GM21528 (cell line): ENCODE measurements around the gene RNASEH1.

Source experiments
- ATAC-seq: cut with Tn5 transposase; IDR thresholded peaks from one replicate; pipeline ENCODE4 v1.9.1; 2021; ENCODE audit warnings: mild to moderate bottlenecking, moderate library complexity; ENCODE audit not compliant: unreplicated experiment, low FRiP score

Gene RNASEH1

DNA sequence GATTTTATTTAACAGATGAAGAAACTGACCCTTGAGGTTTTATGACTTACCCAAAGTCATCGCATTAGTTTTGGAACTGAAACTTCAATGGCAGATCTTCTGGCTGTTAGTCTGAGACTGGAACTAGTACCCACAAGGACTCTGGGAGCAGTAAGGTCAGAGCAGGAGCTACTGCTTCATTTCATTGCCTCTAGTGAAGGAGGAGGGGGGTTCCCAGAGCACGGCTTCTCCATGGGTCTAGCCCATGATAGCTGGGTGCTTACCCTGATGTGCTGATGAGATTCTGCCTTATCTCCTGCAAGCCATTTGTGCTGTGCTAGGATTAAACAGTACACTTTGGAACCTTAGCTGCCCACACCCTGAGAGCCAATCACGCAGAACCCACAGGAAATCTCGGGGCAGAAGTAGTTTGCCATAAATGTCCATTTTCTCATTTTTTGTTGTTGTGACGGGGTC, 5.4 kb upstream of the RNASEH1 start:
- ATAC-seq: peak; percentile 44

DNA sequence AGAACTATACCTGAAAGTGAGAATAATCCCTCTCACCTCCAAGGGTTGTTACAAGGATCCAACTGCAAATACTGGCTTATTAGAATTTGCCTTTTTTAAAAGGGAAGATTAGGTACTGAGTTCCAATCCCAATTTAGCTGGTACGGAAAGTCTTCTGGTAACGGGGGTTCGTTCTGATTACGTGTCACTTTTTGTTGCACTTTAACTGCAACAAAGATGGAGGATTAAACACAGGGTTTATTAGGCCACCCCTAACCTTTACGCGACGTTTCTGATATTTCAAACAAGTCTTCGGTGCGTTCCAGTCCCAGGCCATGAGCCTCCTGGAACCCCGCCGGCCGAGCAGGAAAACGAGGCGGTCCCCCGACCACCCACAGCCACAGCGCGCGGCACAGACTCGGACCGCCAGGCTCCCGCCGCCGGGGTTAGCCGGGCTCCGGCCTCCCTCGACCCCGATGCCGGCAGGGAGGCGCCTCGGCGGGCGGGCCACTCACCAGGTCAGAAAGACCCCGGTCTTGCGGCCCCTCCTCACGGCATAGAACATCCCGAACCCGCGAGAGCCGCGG, 411 bp downstream of the RNASEH1 start:
- ATAC-seq: peak; percentile 35

DNA sequence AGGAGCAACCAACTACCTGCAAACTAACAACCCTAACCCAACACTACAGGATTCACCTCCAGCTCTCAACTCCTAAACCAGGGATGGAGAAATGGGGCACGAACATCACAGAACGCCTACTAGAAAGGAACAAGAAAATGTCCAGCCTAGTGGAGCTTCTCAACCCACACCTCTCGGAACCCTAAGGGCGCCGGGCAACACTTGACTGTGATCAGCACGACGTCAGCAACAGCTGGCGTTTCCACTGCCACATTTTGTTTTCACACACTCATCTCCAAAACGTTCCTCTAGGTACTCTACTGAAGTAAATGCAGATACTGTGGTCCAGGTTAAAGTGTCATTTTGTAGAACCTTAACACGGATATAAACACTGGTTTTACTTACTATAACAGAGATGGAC, 4.2 kb downstream of the RNASEH1 start:
- no peak for ATAC-seq

DNA sequence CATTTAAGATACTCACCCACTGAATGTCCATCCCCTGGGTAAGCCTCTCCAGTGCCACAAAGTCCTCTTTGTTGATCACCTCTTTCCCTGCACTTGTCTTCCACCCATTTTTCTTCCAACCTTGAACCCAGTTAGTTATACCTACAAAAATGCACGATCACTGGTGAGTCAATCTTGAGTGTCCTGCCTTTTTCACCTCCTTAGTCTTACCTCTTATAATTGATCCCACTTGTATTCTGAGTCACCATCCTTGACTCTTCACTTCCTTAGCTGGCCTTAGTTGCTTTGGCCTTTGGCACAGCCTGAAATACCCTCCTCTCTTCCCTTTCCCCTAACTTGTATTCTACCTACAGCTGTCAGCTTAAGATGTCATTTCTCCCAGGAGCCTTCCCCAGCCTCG, 10.2 kb downstream of the RNASEH1 start:
- no peak for ATAC-seq

DNA sequence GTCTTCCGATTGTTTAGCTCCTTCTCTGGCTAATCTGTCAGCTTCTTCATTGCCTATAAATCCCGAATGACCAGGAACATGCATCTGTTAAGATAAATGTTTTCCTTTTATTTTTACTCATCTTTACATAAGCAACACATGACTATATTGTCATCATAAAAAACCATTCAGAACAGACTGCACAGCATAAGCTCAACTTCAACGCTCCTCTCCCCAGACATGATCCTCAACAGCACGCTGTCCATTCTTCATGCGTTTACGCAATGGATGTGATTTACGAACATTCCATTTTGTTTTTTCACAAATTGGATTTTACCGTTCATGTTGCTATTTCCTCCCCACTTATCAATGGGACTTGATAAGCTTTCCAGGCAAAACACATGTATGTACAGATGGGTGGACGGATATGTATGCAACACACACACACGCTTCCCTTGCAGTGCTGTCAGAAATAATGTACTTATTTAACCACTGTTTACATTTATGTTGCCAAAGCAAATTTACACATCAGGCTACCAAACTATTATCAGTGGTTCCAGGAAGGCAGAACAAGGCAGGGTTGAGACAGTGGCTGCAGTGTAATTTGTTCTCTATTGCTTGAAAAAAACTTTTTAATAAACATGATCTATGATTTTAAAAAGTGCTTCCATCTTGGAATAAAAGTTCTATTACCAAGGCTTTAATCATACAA, 12.2 kb downstream of the RNASEH1 start:
- no peak for ATAC-seq

DNA sequence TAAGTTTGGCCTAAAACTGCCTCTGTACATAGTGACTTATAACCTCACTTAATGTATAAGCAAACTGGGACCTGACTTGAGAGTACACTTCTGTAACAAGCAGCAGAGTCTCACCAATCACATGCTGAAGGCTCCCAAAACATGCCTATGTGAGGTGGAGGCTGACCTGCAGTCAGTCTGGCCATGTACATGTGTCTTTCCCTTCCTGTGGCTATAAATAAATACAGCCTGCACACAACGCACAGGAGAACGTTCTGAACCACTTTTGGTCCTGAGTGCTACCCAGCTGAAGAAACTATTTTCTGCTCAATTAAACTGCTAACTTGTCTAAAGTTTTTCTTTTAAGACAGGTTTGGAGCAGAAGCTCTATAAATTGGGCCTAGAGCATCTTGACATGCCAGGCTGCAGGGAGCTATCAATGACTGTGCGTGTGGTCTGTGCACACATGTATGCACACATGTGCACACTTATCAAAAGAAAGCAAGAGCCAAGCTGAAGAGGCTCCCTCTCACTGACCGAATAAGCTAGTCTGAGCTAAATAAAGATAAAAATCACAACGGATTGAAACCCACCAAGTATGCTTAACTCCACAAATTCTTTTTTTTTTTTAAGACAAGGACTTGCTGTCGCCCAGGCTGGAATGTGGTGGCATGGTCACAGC, 15.0 kb downstream of the RNASEH1 start:
- ATAC-seq: no peak

DNA sequence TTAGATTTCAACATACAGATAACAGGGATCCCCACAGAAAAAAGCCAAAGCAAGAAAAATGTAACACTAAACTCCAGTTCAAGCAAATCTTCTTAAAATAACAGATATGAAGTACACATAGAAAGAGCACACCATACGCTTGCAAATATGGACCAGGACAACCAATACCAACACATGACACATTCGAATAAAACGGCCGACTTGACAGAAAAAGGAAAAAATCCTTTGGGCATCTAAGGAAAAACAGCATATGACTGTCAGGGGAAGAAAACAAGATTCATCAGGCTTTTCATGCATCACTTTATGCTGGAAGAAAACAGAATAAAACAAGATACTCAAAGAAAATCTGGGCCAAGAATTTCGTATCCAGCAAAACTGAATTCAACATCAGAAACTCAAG, 16.0 kb downstream of the RNASEH1 start:
- no peak for ATAC-seq

DNA sequence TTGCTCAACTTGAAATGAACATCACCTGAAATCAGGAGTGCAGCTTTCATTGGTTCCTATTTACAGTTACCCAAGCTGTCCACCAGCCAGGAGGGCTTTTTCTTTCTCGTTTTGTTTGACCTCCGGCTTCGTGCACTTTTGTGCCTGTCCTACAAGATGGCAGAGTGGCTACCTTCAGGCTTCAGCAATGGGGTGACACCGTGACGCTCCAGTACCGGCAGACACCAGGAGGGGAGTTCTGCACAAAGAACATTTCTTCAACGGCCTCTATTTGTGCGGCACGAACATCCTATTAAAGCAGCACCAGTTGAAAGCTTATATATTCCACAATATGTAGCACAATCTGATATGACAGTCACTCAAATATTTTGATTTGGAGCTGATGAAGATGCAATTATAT, 18.3 kb downstream of the RNASEH1 start:
- ATAC-seq: no peak

DNA sequence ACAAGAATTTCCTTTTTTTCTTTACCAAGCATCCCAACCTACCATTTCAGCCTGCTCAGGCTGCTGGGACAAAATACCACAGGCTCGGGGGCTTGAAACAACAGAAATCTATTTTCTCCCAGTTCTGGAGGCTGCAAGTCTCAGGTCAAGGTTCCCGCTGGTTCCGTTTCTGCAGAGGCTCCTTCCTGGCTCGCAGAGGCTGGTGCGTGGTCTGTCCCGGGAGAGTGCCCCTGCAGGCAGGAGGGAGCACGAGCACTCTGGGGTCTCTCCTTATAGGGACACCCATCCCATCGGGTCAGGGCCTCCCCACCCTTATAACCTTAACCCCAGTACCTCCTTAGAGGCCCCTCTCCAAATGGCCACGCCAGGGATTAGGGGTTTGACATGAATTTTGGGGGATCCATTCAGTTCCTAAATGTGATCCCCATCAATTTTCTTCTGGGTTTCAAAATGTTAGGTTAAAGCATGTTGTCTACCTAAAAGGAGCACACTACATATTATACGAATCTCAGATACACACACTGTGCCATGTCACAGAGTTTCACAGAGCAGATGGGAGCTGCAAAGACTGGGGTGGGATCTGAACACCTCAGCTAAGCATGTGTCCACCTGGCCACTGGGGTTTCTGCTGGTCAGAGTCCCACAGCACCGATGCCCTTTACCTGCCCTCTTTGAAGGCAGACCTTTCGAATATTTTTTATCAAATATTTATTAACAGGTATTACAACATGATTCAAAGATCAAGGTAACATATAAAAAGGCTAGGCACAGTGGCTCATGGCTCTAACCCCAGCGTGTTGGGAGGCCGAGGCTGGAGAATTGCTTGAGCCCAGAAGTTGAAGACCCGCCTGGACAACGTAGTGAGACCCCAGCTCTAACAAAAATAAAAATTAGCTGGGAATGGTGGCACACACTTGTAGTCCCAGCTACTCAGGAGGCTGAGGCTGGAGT, 21.2 kb downstream of the RNASEH1 start:
- no peak for ATAC-seq

DNA sequence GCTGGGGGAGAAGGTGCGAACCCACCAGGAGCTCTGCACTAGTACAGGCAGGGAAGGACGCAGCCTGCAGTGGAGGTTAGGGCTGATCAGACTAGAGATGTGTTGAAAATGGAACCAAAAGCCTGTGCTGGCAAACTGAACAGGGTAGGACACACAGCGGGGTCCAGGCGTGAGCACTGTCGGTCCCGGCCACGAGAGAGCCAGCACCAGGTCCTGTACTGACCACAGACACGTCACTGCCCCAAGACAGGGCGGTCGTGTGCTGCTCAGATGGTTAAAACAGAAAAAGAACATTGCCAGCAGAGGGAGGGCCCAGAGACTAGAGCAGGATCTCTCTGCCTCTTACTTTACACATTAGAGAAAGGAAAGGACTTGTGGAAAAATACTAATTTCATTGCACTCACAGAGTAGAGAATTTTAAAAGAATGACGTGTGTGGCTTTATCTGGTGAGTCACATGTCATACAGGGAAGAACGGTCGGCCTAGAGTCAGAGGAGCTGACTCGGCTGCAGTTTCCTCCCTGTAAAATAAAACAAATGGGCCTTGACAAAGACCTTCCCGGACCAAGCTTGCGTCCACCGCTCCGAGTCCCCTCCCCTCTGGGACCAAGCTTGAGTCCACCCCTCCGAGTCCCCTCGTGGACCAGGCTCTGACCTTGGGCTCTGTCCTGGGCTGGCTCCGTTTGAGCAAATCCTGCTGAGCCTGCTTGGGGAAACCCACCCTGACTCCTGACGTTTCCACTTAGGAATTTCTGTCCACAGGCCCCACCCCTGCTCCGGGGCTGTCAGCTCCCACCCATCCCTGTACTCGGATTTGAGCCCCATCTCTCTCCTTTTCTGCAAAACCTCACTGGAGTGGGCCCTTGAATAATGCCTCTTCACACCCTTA, 22.1 kb downstream of the RNASEH1 start:
- ATAC-seq: no peak

DNA sequence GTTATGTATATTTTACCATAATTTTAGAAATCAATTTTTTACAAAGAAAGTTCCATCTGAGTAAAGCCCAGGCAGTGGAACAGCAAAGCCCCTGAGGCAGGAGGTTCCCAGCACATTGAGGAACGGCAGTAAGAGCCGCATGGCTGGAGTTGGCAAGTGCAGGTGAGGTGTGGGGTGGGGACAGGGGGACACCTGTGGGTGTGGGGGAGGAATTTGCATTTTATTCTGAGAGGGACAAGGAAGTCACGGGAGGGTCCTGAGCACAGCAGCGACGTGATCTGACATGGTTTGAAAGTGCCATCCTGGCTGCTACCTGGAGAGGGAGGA, 22.7 kb downstream of the RNASEH1 start:
- ATAC-seq: no peak

DNA sequence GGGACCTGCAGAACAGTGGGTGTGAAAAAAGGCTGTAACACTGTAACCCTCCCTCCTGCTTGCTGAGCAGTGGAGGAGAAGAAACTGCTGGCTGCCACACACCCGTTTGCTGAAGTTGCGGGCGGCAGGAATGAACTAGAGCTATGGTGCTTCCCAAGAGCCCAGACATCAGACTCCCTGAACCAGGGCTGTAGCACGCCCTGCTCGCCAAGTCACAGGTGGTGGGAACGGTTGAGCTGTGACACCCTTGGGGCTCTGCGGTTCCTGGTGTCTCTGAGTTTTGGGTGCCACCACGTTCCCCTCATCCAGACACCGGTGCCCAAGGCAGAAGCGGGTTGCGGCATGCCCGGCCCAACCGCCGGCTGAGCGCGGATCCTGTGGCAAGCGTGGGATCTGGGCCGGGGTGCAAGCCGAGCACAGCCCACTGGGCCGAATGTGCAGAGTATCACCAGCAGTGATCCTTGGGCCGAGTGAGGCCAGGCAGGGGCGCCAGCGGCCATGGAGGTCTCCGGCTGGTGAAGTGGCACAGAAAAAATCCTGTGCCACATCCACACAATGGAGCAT, 23.8 kb downstream of the RNASEH1 start:
- ATAC-seq: no peak

DNA sequence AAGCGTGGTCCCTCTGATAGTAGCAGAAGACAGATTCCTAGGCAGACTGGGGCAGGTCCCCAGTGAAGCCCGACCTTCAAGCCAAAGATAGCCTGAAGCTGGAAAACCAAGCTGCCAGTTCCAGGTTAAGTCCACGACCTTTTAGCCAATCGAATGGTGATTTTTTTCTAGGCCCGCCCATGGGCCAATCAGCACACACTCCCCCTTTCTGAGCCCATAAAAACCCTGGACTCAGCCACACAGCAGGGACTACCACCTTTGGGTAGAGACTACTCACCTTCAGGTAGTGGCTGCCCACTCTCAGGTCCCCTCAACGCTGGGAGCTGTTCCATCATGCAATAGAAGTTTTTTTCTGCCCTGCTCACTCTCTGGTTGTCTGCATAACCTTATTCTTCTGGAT, 24.3 kb downstream of the RNASEH1 start:
- no peak for ATAC-seq

DNA sequence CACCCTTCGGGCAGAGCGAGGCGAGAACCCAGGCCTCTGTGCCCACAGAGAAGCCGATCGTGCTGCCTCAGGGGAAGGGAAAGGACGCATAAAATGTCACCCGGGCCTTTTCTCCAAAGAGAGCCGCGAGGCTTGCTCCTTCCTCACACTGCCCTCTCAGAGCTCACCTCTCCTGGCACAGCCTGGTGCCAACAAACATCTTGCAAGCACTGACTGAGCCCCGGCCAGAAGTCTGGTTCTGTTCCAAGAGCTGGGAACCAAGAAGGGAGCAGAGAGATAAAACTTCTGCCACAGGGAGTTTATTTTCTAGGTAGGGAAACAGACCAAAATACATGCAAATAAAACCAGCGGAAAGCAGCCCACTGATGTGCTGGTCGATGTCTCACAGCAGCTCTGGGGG, 25.2 kb downstream of the RNASEH1 start:
- ATAC-seq: no peak

DNA sequence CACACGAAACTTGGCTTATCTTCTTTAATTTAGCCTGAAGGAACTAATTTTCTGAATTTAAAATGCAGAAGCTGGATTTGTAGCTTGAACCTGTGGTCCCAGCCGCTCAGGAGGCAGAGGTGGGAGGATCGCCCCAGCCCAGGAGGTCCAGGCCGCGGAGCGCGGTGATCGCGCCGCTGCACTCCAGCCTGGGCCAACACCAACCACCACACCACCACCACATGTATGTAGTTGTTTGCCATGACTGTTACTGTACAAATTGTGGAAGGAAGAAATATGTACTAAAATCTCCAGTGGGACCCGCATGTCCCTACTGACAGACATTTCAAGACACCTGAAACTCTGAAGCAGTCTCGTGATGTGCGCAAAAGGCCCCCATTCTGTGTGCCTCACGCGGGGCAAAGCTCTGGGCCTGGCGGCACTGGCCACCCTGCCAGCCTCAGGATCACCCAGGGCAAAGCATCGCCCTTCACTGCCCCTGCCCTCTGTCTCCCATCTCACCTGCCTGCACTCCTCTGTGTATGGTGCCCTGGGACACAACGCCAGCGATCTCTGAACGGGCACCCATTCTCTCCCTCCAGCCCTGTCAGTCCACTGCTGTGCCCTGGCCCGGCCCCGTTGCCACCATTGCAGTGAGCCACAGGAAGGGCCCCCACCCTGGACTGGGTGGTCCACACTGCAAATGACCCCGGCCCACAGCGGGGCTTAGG, 28.7 kb downstream of the RNASEH1 start:
- ATAC-seq: no peak

DNA sequence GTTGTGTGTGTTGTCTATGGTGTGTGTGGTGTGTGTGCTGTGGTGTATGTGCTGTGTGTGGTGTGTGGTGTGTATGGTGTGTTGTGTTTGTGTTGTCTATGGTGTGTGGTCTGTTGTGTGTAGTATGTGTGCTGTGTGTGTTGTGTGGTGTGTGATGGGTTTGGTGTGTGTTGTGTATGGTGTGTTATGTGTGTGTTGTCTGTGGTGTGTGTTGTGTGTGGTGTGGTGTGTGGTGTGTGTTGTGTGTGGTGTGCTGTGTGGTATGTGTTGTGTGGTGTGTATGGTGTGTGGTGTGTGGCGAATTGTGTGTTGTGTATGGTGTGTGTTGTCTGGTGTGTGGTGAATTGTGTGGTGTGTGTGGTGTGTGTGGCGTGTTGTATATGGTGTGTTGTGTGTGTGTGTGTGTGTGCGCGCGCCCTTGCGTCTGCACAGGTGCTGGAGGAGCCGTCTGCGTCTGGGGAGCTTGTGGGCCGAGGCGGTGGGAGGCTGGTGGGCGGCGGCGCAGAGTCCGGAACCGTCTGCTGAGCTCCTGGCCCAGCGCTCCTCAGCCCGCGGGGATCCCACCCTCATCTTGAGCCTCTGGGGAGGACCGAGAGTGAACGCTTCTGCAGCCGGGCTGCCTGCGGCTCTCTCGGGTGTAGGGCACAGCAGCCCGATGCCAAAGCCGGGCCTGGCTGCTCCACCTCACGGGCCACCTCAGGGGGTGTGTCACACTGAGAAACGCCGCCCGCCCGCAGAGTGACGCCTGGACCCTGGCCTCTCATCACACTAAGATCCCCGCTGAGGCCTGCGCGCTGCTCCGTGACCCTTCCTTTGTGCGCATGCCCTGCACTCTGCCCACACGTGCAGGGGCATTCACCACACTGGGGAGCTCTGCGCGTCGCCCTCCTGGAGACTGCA, 30.0 kb downstream of the RNASEH1 start:
- no peak for ATAC-seq

DNA sequence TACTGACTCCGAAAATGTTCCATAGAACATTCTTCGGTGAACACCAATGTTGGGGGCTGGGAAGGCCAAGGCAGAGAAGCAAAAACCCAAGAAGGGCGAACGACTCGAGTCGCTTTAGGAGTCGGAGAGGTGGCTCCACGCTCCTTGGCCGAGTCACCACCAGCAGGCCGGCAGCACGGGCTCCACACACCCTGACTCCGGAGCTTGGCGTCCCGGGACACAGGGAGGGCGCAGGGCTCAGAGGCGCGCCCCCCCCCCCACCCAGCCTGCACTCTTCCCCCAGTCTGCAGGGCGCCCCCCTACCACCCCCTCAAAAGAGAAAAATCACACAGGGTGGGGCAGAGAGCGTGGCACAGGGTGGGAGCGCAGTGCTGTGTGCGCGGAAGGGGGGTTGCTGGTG, 31.3 kb downstream of the RNASEH1 start:
- no peak for ATAC-seq

DNA sequence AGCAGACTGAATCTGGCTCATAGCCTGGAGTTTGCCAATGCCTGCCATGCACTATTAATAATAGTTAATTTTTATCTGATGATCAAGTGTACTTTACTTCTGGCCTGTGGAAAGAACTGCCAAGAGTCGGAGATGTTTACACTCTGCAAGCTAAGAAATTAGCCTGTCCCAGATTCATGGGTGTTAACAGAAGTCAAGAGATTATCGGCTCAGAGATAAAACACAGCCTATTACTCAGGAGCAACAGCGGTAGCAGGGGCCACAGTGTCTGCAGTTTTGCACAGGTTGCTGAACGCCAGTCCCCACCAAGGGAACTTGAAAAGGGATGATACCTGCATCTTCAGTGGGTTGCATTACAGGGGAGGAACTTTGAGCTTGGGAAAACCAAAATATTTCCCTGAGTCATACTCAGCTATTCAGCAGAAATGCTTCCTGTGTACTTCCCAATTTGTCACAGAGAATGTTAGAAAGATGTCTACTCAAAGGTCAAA, 34.5 kb downstream of the RNASEH1 start:
- ATAC-seq: no peak
